ENCODE results near the gene MSMP. TPM values are rescaled to one million over a fixed set of nuclear protein-coding genes. Genes with fewer than 3 reads are reported as not detected.

MSMP gene
- total RNA-seq, 1 donor from 2014 or later: not detected

DNA sequence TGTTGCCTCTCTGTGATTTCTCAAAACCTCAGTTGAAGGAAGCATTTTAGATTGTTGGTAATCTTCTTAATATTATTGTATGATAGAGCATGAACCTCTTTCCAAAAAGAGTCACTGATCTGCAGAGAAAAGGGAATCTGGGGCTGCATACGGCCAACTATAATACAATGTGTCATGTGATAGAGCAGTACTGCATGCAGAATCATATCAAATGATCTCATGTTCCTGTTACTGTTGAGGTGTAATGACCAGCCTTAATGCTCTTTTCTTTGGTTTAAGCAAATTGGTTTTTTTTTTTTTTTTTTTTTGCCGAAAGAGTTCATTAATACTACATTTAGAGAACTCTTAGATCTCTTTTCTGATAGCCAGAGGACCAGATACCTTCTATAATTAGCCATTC is 12.9 kb upstream of the MSMP start:
- H3K4me1 ChIP-seq: peaks cover 12% of the 10 kb centered on the region
- DNase-seq (ENCODE audit: extremely low spot score in 2 of 2): no peak
- H3K36me3 ChIP-seq: no peaks in the 10 kb centered on the region
- no peaks in the 10 kb centered on the region for H3K9me3 ChIP-seq
- H3K27me3 ChIP-seq: no peaks in the 10 kb centered on the region
- TF ChIP-seq POLR2AphosphoS5 (IDR thresholded peaks at IDR 0.05; ENCODE audit: insufficient read depth in 1 of 2, low read depth in 1 of 2): no peak
- no peak for TF ChIP-seq POLR2A (IDR thresholded peaks at IDR 0.05)
- TF ChIP-seq, protein P1, sequence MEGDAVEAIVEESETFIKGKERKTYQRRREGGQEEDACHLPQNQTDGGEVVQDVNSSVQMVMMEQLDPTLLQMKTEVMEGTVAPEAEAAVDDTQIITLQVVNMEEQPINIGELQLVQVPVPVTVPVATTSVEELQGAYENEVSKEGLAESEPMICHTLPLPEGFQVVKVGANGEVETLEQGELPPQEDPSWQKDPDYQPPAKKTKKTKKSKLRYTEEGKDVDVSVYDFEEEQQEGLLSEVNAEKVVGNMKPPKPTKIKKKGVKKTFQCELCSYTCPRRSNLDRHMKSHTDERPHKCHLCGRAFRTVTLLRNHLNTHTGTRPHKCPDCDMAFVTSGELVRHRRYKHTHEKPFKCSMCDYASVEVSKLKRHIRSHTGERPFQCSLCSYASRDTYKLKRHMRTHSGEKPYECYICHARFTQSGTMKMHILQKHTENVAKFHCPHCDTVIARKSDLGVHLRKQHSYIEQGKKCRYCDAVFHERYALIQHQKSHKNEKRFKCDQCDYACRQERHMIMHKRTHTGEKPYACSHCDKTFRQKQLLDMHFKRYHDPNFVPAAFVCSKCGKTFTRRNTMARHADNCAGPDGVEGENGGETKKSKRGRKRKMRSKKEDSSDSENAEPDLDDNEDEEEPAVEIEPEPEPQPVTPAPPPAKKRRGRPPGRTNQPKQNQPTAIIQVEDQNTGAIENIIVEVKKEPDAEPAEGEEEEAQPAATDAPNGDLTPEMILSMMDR (IDR thresholded peaks at IDR 0.05): no peak
- intact Hi-C loops (cut with DNase I): no loop called here
- H3K4me3 ChIP-seq: no peak overlapping the region
- no peak overlapping the region for H3K27ac ChIP-seq

DNA sequence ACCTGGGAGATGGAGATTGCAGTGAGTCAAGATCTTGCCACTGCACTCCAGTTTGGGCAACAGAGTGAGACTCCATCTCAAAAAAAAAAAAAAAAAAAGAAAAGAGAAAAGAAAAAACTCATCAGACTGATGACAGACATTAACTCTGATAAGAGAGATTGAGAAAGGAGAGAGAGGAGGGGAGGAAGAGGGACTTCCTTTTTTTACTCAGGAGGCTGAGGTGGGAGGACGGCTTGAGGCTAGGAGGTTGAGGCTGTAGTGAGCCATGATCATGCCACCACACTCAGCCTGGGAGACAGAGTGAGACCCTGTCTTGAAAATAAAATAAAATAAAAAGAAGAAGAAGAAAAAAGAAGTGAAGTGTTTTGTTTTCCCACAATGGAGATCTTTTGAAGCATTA is 9.7 kb upstream of the MSMP start:
- no peaks in the 10 kb centered on the region for H3K27me3 ChIP-seq
- H3K36me3 ChIP-seq: no peaks in the 10 kb centered on the region
- H3K4me3 ChIP-seq: no peak overlapping the region
- no peak for DNase-seq (ENCODE audit: extremely low spot score in 2 of 2)
- H3K9me3 ChIP-seq: no peaks in the 10 kb centered on the region
- TF ChIP-seq, protein P1 (IDR thresholded peaks at IDR 0.05): no peak
- TF ChIP-seq POLR2AphosphoS5 (IDR thresholded peaks at IDR 0.05; ENCODE audit: insufficient read depth in 1 of 2, low read depth in 1 of 2) (no peak), POLR2A (IDR thresholded peaks at IDR 0.05) (no peak)
- no peaks in the 10 kb centered on the region for H3K4me1 ChIP-seq
- intact Hi-C loops (cut with DNase I): no loop called here
- no peak overlapping the region for H3K27ac ChIP-seq

DNA sequence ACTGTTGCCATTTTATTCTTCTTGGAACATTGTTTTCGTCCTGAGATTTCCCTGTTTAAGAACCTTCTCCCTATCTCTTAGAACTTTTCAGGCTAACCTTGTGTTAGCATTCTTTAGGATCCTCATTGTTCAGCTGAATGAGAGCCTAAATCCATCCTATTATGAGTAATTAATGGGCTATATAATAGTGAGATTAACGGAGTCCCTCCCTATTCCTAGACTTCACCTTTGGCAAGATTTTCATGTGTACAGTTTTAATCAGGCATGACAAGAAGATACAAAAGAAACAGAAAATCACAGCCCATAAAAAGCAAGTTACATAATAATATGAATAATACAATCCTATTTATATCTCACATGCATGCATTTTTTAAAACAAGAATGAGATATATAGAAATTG is 9.1 kb upstream of the MSMP start:
- H3K27ac ChIP-seq: no peak overlapping the region
- H3K36me3 ChIP-seq: no peaks in the 10 kb centered on the region
- no peaks in the 10 kb centered on the region for H3K27me3 ChIP-seq
- no peak overlapping the region for H3K4me3 ChIP-seq
- TF ChIP-seq POLR2A (IDR thresholded peaks at IDR 0.05) (no peak), POLR2AphosphoS5 (IDR thresholded peaks at IDR 0.05; ENCODE audit: insufficient read depth in 1 of 2, low read depth in 1 of 2) (no peak)
- TF ChIP-seq, protein P1 (IDR thresholded peaks at IDR 0.05): no peak
- DNase-seq (ENCODE audit: extremely low spot score in 2 of 2): no peak
- H3K9me3 ChIP-seq: no peaks in the 10 kb centered on the region
- H3K4me1 ChIP-seq: peaks cover 5% of the 10 kb centered on the region
- intact Hi-C loops (cut with DNase I): no loop called here

DNA sequence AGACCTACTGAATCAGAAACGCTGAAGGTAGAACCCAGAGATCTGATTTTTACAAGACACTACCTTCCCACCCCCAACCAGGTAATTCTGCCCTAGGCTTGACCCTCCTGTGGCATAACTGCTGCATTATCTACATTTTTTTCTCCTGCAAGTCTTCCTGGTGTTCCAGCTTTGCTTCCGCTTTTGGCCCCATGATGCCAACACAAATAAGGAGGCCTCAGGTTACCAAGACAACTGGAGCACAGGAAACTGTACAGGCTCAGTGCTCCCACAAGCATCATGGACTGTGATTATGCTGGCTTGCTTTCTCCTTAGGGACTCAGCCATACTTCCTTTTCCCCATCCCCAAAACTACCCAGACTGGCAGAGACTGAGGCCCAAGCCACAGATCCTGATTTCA is 6.6 kb upstream of the MSMP start:
- Histone ChIP-seq H3K27me3 (no peaks in the 10 kb centered on the region), H3K9me3 (no peaks in the 10 kb centered on the region), H3K36me3 (no peaks in the 10 kb centered on the region), H3K4me3 (no peak overlapping the region), H3K27ac (no peak overlapping the region), H3K4me1 (peaks cover 23% of the 10 kb centered on the region)
- intact Hi-C loops (cut with DNase I): no loop called here
- DNase-seq (ENCODE audit: extremely low spot score in 2 of 2): no peak
- TF ChIP-seq POLR2A (IDR thresholded peaks at IDR 0.05) (no peak), POLR2AphosphoS5 (IDR thresholded peaks at IDR 0.05; ENCODE audit: insufficient read depth in 1 of 2, low read depth in 1 of 2) (no peak)
- TF ChIP-seq, protein P1 (IDR thresholded peaks at IDR 0.05): no peak

DNA sequence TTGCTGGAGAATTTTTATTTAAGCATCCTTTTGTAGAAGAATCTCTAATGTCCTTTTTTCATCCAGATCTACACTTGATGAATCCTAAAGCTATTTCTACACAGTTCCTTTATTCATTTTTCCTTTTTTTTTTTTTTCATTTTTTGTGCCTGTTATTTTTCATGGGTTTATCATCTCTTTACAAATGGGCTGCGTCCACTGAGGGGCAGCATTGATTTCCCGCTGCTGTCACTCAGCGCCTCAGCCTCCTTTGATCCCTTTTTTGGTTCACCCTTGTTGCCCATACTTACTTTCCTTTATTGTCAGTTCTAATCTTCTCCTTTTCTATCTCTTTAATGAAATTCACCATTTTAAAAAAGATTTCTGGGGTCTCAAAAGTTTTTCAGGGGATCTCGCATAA is 5.7 kb upstream of the MSMP start:
- Histone ChIP-seq H3K27me3 (no peaks in the 10 kb centered on the region), H3K9me3 (no peaks in the 10 kb centered on the region), H3K4me1 (peaks cover 23% of the 10 kb centered on the region), H3K36me3 (no peaks in the 10 kb centered on the region), H3K4me3 (no peak overlapping the region), H3K27ac (no peak overlapping the region)
- no peak for DNase-seq (ENCODE audit: extremely low spot score in 2 of 2)
- TF ChIP-seq POLR2A (IDR thresholded peaks at IDR 0.05): no peak
- TF ChIP-seq POLR2AphosphoS5 (IDR thresholded peaks at IDR 0.05; ENCODE audit: insufficient read depth in 1 of 2, low read depth in 1 of 2): no peak
- TF ChIP-seq, protein P1 (IDR thresholded peaks at IDR 0.05): no peak
- intact Hi-C loops (cut with DNase I): loop anchor here (10.0 kb wide), 1 partner anchor 1435 kb away; no protein-coding TSS in a partner anchor

Data from vagina (tissue), 2 donors.